IPS-NIHi7 (cell line): ENCODE data around the gene NCKAP5.

Experiments
- DNase-seq: peaks from one replicate; pipeline ENCODE4 v3.0.0; 2012; ENCODE audit warnings: mixed read lengths; ENCODE audit errors: extremely low spot score

The NCKAP5 gene

DNA sequence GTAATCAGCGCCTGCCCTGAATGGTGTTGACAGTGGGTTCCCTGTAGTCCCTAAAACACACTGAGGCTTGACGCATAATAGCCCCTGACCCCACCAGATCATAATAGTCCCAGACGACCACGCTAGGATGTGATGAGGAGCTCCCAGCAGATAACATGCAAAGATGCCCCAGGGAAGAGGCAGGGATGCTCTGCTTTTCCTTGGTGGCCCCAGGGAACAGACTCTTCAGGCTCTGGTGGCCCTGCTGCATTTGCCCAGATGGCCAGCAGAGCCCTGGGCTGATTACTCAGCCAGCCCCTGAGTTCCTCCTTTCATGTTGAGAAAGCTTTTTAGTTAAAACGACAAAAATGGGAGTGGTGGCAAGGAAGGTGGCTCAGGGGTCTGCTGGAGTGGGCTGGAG, 5.9 kb upstream of the NCKAP5 start:
- DNase-seq: no peak

DNA sequence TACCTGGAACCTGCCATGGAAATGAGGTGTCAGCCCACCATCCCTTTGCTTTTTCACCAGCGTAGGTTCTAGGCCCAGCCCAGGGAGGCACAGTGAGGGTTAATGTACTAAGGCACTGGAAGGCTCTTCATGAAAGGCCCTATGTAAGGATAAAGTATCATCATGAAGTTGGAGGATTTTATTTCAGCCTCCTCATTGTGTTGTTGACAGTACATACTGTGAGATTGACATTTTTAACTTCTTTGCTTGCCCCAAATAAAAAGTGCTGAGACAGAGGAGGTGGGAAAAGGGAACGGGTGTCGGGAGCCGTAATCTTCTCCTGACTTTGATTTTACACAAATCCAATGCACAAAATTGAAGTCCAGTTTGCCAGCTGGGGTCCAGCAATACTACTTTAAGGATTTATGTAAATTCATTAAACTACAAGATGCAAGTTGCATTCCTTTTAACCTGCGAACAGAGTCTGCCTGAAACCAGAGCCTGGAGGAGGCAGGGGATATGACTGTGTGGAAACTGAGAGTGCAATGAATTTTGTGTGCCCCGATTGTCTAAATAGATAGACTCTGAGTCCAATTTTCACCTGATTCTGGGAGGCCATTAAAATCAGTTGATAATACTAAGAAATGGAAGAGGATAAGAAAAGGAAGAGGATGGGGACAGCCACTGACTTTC, 5.4 kb upstream of the NCKAP5 start:
- no peak for DNase-seq

DNA sequence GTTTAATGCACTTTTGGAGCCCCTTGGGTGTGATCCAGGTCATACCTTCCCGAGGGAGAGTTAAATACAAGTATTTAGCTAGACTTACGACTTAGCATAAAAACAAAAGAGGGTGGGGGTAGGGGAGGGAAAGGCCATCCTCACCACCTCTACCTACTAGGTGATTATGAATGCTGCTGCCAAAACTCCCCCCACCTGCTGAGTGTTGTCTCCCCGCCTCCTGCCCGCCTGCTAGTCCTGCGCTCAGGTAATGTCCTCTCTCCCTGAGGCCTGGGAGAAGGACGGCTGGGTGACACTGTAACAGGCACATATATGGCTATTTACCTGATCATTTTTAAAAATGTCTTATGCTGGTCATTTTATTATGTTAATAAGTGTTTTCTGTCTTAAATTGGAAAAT, 3.0 kb upstream of the NCKAP5 start:
- DNase-seq: peak; percentile 58

DNA sequence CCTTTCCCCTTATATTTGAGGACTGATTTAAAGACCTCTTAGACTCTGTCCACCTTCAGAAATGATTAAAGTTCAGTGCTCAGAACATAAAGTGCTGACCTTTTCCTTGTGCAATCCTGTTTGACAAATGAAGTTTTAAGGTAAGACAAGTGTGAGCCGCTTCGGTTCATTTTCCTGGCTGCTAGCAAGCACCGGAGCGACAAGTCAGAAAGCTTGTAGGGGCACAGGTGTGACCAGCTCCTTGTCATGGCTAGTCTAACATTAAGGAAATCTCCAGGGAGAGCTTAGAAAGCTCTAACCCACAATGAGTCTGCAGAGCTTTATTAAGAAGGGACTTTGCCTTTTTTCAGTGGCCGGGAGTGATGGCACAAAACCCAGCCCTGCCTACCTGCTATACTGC, 2.3 kb upstream of the NCKAP5 start:
- DNase-seq: no peak

DNA sequence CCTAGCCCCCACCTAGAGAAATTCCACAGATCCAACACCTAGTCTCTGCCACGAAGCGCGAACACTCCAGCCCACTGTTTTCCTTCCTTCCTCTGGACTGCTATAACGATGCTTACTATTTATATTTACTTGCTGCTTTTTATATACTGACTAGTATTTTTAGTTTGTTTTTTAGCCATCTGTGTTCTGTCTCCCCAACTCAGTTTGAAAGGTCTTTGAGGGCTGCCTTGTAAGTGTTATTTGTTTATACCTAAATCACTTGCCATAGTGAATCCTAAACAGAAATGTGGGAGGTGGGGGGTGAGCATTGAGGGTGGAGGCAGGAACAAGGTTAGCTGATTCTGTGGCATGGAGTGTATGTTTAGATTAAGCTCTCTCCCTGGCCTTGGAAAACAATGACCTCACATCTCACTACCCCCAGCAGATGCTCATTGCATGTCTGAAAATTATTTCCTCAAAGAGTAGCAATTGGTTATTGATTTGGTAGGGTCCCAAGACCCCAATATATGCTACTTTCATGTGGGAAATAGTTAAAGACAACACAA, 1.1 kb upstream of the NCKAP5 start:
- DNase-seq: no peak

DNA sequence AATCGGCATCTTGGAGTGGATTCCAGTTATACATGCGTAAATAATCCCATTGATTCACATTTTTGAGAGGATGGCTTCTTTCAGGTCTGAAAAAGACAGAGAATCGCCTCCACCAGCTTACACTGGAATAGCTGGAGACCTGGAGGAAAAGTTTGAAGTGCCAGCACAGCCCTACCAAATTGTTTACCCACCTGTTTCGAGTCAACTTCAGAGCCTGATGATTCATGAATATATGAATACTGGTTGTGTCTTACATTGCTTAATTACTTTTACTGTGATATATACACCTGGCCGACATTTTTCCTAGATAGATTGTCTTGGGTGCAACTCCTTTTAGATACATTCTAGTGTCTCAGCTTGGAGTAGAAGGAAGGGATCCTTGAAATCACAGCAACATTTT, 335 bp upstream of the NCKAP5 start:
- DNase-seq: no peak

DNA sequence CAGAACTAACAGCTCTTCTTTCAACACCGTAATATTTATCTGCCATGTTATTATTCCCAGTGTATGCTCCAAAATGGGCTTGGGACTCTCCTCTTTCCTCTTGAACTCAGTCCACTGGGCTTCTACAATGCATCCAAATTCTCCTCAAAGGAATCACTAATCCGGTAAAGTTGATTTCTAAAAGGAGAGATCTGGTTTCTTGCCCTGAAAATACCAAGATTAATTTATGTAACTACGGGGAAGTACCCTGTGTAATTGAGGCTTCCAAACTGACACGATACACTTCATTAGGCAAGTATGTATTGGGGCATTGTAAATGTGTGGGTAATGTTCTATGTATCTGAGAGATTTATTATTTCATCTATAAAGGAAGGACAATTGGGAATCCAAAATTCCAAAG, 5.7 kb downstream of the NCKAP5 start:
- DNase-seq: no peak

DNA sequence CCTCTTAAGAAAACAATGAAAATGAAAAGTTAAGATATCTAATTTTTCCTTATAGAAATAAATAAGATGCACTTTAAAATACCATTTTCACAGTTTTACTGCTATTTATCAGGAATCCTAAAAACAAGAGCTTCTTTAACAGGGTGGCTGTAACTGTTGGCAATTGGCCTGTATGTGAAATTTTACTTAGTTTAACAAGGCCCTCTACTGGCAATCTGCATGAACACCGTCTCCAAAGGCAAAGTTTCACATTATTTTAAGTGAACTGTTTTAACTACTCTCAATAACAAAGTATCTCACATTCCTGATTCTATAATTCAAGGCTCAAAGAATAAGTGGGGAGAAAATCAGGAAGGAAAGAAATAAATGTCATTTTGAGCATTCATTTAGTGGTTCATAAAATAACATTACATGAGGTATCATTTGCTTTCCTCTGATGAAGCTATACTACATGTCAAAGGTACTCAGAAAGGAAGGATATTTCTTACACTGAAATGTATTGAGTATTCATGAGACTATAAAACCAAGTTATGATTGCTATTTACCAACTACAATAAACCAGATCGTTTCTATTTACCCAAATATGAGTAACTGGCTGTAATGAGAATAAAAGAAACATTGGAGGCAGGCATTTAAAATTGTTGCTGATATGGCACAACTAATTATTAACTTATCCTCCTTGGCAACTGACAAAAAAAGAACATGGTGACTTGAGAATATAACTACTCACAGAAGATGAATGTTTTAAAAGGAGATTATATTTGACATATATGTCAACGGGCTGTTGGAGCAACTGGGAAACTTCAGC, 7.0 kb downstream of the NCKAP5 start:
- no peak for DNase-seq

DNA sequence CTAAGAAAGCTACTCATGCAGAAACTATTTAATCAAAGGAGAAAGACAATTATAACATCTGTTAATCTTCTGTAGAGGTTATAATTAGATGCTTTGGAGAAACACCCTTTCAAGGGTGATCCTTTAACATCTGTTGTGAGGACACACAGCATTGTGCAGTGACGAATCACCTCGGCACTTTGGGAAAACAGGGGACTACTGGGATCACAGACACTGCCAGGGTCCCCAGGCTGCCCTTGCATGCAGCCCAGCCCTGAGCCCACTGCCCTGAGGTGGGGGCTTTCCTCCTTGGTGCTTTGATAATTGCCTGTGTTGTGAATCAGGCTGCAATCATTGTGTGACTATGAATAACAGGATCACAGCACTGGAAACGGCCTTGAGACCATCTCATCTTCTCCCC, 10.6 kb downstream of the NCKAP5 start:
- no peak for DNase-seq

DNA sequence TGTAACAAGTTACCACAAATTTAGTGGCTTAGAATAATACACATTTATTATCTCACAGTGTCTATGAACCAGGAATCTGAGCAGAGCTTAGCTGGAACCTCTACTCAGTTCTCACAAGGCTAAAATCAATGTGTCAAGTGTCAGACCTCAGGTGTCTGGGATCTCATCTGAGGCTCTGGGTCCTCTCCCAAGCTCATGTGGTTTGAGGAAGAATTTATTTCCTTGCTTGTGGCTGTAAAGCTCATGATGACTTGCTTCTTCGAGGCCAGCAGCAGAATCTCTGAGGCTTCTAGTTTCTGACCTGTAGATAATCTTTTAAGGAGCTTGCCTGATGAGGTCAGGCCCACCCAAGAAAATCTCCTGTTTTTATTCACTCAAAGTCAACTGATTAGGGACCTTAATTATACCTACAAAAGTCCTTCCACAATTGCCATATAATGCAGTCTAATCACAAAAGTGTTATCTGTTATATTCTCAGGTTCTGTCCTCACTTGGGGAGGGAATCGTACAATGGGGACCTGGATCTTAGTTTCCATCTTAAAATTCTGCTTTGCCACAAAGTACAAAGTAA, 14.3 kb downstream of the NCKAP5 start:
- no peak for DNase-seq

DNA sequence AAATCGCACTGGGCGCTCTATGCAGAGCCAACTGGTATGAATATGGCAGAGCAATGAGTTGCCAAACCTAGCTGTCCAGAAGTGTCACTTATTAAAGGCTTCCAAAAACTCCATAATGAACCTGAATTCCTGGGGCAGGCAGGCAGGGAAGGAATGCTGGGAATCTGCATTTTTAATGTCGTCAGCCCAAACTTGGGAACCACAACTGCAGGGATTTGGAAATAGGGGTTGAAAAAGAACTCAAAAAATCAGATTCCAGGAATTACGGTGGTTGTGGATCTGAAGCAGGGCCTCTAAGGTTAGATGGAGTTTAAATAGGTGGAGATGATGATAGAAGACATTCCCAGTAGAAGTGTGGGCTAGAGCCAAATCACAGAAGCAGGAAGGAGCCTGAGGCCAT, 15.0 kb downstream of the NCKAP5 start:
- DNase-seq: no peak

DNA sequence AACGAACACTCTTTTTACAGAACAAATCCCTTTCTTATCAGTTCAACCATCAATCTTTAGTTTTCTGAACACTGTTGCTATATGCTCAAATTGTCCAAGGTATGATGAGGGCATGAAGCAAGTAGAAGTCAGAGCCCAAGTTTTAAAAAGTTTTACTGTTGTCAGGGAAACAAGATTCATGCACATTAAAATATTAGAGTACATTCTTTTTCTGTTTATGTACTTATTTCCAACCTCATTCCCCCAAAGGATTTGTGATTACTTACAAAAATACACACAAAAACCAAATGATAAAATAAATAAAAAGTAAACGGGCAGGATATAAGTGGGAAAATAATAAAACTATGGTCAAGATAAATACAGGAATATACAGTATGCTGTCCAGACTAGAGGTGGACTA, 15.4 kb downstream of the NCKAP5 start:
- no peak for DNase-seq

DNA sequence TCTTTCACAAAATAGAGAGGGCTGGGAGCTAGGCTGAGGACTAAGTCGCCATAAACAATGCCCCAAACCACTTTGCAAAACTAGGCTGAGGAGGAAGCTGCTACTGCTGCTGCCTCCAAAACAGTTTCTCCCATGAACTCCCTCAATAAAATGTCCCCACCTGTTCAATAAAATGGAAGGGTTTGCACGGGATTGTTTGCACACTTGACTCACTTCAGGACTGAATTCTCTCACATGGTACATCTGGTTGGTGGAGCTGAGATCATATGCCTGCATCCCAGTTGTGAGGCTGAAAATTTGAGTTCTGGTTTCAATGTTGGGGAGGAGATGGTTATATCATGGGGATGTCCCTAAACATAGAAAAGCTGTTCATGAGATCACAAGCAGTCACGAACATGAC, 26.5 kb downstream of the NCKAP5 start:
- no peak for DNase-seq

DNA sequence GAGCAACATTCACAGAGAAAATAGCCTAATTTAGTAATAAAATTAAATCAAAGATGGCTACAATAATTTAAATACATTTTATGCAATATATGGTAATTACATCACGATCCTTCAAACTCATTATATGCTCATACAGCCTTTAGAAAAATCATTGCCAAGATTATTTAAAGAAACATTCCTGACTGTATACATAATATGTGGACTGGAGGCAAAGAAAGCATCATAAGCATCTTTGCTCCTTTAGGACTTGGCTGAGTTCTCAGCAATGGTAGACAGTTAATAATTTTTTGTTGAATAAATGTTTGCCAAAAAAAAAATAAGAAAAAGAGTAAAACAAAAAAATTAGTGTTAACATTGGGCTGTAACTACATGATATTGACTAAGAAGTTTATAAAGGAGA, 26.9 kb downstream of the NCKAP5 start:
- no peak for DNase-seq

DNA sequence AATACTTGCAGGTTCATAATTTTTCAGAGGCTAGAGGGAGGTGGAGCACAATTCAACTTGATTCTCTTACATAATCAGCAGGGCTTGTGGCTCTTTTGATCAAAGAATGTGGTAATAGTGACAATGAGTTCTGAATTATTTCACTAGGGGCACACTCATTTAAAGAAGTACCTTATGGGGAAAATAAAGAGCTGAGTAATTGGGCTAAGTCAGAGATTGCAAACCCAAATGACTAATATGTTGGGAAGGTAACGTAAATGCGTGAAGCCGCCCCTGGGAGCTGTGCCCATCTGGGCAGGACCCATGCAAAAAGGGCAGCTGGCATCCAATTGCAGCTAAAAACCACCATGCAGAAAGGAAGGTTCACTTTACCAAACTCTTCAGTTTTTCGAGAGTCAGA, 35.3 kb downstream of the NCKAP5 start:
- no peak for DNase-seq

DNA sequence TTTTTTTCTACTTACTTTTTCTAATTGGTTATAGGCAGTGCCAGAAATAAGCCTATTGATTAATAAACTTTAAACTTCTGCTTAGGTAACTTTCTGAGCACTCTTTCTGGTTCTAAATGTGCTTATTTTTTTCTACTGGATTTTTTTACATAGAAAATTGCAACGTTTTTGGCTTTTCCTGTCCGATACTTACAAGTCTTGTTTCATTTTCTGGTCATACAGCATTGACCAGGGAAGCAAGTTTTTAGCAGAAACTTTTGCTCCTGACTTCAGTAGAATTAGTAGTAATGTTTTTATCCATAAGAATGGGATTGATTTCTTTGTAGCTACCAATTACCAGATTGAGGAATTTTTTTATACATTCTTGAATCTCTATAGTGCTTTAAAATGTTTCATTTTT, 36.9 kb downstream of the NCKAP5 start:
- no peak for DNase-seq

DNA sequence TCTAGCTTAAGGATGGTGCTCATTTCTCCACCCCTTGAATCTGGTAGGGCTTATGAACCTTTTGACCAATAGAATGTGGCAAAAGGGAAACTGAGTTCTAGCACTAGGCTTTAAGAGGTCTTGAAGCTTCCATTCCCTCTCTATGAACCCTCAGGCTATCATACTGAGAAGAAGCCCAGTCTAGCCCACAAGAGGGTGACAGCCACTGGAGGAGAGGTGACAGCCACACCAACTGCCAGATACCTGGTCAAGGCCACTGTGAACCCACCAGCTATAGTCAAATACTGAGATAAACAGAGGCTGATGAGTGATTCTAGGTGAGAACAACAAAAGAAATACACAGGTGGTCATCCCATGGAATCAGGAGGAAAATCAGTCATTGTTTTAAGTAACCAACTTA, 37.6 kb downstream of the NCKAP5 start:
- DNase-seq: no peak

DNA sequence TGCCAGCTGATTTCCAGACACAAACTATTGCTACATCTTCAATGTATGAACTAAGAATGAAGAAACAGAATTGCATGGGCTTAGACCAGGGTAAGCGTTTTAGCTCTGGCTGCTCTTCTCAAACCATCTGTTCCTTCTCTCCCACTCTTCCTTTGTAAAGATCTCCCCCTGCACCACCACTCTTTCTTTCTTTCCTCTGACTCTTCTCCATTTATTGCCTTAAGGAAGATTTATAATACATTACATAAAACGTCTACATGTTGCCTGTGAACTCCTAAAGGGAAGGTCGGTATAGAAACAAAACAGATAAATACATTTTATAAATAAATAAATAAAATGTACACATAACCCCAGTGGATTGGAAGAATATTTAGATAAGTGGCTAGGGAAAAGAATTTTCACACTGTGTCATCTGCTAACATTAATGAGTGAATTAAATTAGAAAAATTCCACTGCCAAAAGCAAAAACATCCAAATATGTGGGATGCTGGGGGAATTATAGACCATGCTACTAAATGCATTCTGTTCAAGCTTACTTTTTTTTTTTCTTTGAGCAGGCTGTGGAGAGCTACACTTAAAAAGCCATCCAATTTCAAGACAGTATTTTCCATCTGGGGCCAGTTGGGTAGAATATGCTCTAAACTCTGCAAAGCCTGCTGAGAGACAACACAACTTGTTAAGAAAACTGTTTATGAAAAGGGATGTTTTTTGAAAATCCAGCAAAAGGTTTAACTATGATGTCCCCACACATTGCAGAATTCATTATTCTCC, 41.5 kb downstream of the NCKAP5 start:
- no peak for DNase-seq

DNA sequence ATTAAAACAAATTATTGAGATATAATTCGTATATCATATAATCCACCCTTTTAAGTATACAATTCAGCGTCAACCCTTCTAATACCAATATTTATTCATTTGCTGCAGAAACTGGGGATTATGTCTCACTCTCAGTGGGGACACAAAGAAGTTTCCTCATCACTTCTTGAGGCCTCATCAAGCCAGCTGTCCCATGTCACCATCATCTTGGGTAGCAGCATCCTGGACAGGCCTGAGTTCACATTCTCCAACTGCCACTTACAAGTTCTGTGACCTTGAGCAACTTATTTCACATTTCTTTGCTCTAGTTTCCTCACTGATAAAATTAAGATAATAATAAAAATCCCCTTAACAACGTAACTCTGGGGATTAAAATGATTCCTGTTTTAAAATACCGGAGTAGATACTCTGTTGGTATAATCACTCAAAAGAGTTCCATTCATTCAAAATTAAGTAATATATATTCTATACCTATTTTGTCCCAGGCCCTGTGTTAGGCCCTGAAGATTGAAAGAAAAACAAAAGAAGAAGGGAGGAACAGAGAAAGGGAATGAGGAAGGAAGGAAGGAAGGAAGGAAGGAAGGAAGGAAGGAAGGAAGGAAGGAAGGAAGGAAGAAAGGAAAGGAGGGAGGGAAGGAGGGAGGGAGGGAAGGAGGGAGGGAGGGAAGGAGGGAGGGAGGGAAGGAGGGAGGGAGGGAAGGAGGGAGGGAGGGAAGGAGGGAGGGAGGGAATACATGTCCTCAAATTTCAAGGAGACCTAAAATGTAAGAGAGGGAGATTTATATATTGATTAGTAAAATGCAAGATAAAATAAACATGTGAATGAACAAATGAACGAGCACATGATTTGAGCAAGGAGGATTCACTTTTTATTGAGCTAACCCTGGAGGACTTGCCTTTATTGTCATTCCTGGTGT, 42.4 kb downstream of the NCKAP5 start:
- DNase-seq: no peak

DNA sequence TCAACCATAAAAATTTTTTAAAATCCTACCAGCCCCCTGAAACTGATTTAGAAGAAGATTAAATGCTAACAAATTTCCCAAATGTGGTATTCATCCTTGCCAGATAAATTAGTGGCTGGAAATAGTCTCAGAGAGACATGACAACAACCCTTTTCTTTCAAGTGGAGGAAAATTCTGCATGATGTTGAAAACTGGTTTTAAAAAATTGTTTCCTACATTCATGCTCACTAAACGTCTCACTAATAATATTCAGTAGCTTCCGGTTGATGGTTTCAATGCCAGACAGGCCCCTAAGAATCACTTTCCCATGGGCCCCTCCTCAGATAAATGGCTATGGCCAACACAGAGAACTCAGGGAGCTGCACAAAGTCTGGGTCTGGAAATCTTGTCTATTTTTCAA, 43.2 kb downstream of the NCKAP5 start:
- DNase-seq: no peak

DNA sequence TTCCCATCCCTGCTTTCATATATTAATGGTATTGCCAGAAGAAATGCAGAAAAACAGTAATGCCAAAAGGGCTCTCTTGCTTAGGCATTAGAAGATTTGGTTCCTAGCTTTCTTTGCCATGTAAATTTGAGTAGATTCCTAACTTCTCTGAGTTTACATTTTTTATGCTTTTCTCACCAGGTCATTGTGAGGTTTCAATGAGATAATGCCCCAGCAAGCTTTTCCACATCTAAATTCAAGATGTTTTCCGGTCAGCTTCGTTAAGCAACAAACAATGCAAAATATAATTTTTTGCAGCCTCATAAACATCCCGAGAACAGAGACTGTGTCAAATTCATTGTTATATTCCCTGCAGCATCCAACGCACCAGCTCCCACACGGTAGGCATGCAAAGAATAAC, 44.9 kb downstream of the NCKAP5 start:
- DNase-seq: no peak
